Effector memory CD8-positive, alpha-beta T cell (primary cell): ENCODE results near the gene CYP3A7.
"Not testable (repeated sequence)": the region's sequence is repeated elsewhere in the genome, so short reads cannot be mapped to it uniquely, and the experiment has no call there.

Experiments used
- ATAC-seq: fragments of 150-1000 bp; cut with Tn5 transposase; replicated peaks from 2 replicates; pipeline ENCODE4 v1.10.0; 2021; ENCODE audit warnings: mild to moderate bottlenecking, moderate library complexity
- DNase-seq, 3 experiments: peaks; one replicate each; pipeline ENCODE4 v3.0.0; 2021
- H3K27ac Mint-ChIP-seq, 2 donors: one replicate each; pipeline ENCODE4 v1.8.0; 2022; ENCODE audit warnings: mild to moderate bottlenecking in 2 of 2, mixed read lengths in 2 of 2, moderate library complexity in 2 of 2
- H3K27me3 Mint-ChIP-seq, 2 donors: one replicate each; pipeline ENCODE4 v1.8.0; 2022; ENCODE audit warnings: mixed read lengths in 2 of 2
- H3K36me3 Mint-ChIP-seq: one replicate; pipeline ENCODE4 v1.8.0; 2022; ENCODE audit warnings: mild to moderate bottlenecking, moderate library complexity, mixed read lengths; ENCODE audit not compliant: insufficient read depth
- H3K4me1 Mint-ChIP-seq, 2 donors: one replicate each; pipeline ENCODE4 v1.8.0; 2022; ENCODE audit warnings: low read depth in 2 of 2, mixed read lengths in 2 of 2
- H3K4me3 Mint-ChIP-seq, 2 donors: one replicate each; pipeline ENCODE4 v1.8.0; 2022; ENCODE audit warnings: mild to moderate bottlenecking in 2 of 2, mixed read lengths in 2 of 2, moderate library complexity in 2 of 2
- H3K9me3 Mint-ChIP-seq, 2 donors: one replicate each; pipeline ENCODE4 v1.8.0; 2022; ENCODE audit warnings: mixed read lengths in 2 of 2

Gene CYP3A7

DNA sequence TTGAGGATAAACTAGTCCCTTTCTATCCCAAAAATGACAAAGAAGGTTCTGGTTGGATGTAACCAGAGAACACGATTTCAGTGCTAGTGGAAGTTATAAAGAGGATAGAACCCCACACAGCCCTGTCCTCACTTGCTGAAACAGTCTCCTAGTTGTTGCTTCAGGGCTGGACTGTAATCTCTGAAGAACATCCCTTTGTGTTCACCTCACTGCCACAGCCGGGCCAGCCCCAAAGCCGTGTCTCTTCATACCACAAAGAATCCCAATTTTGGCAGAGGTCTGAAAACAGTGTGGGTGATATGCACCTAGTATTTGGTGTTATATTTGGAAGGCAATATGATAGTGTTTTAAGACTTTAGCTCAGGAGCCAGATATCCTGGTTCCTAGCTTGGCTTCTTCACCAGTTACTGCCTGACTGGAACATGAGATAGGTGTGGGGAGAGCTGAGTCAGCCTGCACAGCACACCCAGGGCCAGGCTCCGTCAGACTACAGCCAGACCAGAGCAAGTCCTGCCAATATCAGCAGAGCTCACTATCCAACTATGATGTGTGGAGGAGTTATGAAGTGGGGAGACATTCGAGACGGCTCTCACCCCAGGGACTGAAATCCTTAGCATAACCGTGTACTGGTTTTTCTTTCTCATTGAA is 27.8 kb upstream of the CYP3A7 start:
- no peaks in the 10 kb centered on the region for H3K36me3 Mint-ChIP-seq
- H3K4me1 Mint-ChIP-seq: peaks cover 1 to 6% of the 10 kb centered on the region in 2 donors
- no peak overlapping the region for H3K27ac Mint-ChIP-seq
- no peak overlapping the region for H3K4me3 Mint-ChIP-seq
- DNase-seq (no peak), ATAC-seq (no peak)
- no peaks in the 10 kb centered on the region for H3K27me3 Mint-ChIP-seq
- no peaks in the 10 kb centered on the region for H3K9me3 Mint-ChIP-seq

DNA sequence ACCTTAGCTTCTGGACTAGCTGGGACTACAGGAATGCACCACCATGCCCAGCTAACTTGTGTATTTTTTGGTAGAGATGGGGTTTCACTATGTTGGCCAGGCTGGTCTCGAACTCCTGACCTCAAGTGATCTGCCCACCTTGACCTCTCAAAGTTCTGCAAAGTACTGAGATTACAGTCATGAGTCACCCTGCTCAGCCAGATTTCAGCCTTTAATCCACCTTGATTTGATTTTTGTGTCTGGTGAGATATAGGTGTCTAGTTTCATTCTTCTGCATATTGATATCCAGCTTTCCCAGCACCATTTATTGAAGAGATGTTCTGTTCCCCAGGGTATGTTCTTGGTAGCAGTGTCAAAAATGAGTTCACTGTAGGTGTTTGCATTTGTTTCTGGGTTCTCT is 20.1 kb upstream of the CYP3A7 start:
- Mint-ChIP-seq H3K4me1 (no peaks in the 10 kb centered on the region), H3K36me3 (no peaks in the 10 kb centered on the region), H3K27me3 (peaks cover 14 to 15% of the 10 kb centered on the region in 2 donors), H3K27ac (no peak overlapping the region), H3K4me3 (no peak overlapping the region), H3K9me3 (no peaks in the 10 kb centered on the region)
- ATAC-seq: no peak
- no peak for DNase-seq

DNA sequence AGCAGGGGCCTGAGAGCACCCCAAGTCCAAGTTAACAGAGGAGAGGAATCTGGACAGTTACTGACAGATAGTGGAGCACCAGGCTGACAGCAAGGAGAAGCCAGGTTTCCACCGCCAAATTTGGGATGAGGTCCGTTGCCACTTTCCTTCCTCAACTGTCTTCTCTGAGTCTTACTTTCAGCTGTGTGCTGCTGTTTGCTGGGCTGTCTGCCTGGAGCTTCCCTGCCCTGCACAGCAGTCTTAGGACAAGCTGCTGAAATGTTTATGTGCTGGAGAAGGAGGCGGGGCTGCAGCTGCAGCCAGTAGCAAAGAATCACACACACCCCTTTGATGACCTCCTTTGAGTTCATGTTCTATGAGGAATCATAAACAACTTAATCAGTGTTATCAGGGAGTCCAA is 17.4 kb upstream of the CYP3A7 start:
- Mint-ChIP-seq H3K4me1 (no peaks in the 10 kb centered on the region), H3K9me3 (no peaks in the 10 kb centered on the region), H3K27ac (no peak overlapping the region), H3K36me3 (no peaks in the 10 kb centered on the region), H3K27me3 (peaks cover 14 to 15% of the 10 kb centered on the region in 2 donors), H3K4me3 (no peak overlapping the region)
- no peak for ATAC-seq
- DNase-seq: no peak

DNA sequence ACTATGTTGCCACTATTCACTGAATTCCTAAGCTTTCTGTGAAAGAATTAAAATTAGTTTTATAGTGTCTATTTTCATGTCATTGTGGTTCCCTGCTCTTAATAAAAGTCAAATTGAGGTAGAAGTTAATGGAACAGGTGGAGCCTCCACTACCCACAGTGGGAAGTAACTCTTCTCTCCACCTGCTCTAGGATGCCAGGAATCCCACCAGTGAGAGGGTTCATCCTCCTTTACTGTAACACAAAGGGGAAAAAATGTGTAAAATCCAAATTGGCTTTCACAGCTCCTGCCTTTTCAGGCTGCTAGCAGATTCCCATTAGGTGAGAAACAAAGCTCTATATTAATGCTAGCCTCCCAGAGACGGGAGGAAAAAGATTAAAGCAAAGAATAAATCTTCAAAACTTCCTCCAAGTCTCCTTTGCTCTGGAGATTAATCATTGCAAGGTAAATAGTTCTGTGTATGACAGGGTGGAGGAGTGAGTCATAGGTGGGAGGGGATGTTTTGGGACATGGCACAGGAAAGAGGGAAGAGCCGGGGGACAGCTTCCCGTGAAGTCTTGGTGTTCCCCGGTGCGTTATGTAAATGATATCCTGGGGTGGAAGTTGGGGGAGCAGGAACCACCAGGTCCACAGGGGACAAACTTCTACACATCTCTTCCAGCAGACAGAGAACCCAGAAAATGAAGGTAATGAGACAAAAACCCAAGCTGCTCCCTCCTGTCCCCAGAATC is 16.5 kb upstream of the CYP3A7 start:
- not testable (repeated sequence) for H3K4me1 Mint-ChIP-seq, H3K4me3 Mint-ChIP-seq, DNase-seq, ATAC-seq, H3K27ac Mint-ChIP-seq, H3K36me3 Mint-ChIP-seq, H3K9me3 Mint-ChIP-seq
- peaks cover 10 to 15% of the 10 kb centered on the region in 2 donors for H3K27me3 Mint-ChIP-seq

- H3K27me3 Mint-ChIP-seq: peaks cover 18 to 25% of the 10 kb centered on the region in 2 donors
- ATAC-seq: no peak
These were observed 14.0 kb upstream of the CYP3A7 start for GRCh38 chr7:99748846-99749579.

DNA sequence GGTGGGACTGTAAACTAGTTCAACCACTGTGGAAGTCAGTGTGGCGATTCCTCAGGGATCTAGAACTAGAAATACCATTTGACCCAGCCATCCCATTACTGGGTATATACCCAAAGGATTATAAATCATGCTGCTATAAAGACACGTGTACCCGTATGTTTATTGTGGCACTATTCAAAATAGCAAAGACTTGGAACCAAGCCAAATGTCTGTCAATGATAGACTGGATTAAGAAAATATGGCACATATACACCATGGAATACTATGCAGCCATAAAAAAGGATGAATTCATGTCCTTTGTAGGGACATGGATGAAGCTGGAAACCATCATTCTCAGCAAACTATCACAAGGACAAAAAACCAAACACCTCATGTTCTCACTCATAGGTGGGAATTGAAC is 11.9 kb upstream of the CYP3A7 start:
- not testable (repeated sequence) for H3K9me3 Mint-ChIP-seq, H3K27ac Mint-ChIP-seq, H3K36me3 Mint-ChIP-seq, H3K4me1 Mint-ChIP-seq, DNase-seq, ATAC-seq, H3K4me3 Mint-ChIP-seq
- peaks cover 22 to 27% of the 10 kb centered on the region in 2 donors for H3K27me3 Mint-ChIP-seq

More at GRCh38 chr7:99748846-99749579, 14.0 kb upstream of the CYP3A7 start:
- Mint-ChIP-seq H3K4me1 (no peaks in the 10 kb centered on the region), H3K27ac (no peak overlapping the region), H3K4me3 (no peak overlapping the region), H3K36me3 (peaks cover 3% of the 10 kb centered on the region), H3K9me3 (no peaks in the 10 kb centered on the region)
- no peak for DNase-seq

DNA sequence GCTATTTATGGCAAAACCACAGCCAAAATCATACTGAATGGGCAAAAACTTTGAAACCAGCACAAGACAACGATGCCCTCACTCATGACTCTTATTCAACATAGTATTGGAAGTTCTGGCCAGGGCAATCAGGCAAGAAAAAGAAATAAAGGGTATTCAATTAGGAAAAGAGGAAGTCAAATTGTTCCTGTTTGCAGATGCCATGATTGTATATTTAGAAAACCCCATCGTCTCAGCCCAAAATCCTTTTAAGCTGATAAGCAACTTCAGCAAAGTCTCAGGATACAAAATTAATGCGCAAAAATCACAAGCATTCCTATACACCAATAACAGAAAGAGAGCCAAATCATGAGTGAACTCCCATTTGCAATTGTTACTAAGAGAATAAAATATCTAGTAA is 10.4 kb upstream of the CYP3A7 start:
- not testable (repeated sequence) for H3K4me1 Mint-ChIP-seq, ATAC-seq, H3K4me3 Mint-ChIP-seq, H3K9me3 Mint-ChIP-seq, H3K27ac Mint-ChIP-seq, DNase-seq, H3K36me3 Mint-ChIP-seq
- H3K27me3 Mint-ChIP-seq: peaks cover 22 to 35% of the 10 kb centered on the region in 2 donors

GRCh38 chr7:99742737-99743394 is 7.9 kb upstream of the CYP3A7 start:
- no peak for ATAC-seq
- Mint-ChIP-seq H3K9me3 (no peaks in the 10 kb centered on the region), H3K27me3 (peaks cover 22 to 35% of the 10 kb centered on the region in 2 donors), H3K4me3 (no peak overlapping the region), H3K36me3 (peaks cover 3% of the 10 kb centered on the region), H3K27ac (no peak overlapping the region), H3K4me1 (no peaks in the 10 kb centered on the region)
- no peak for DNase-seq

- no peak for DNase-seq
- Mint-ChIP-seq H3K4me3 (no peak overlapping the region), H3K27me3 (peaks cover 22 to 35% of the 10 kb centered on the region in 2 donors), H3K4me1 (no peaks in the 10 kb centered on the region), H3K27ac (no peak overlapping the region), H3K36me3 (peaks cover 3% of the 10 kb centered on the region), H3K9me3 (no peaks in the 10 kb centered on the region)
- ATAC-seq: no peak
These were observed 6.4 kb upstream of the CYP3A7 start for GRCh38 chr7:99741441-99741795.

- Mint-ChIP-seq H3K4me1 (no peaks in the 10 kb centered on the region), H3K4me3 (no peak overlapping the region), H3K27me3 (peaks cover 22 to 35% of the 10 kb centered on the region in 2 donors), H3K27ac (no peak overlapping the region), H3K36me3 (peaks cover 1% of the 10 kb centered on the region), H3K9me3 (no peaks in the 10 kb centered on the region)
- DNase-seq (no peak), ATAC-seq (no peak)
These were observed 5.8 kb upstream of the CYP3A7 start for GRCh38 chr7:99740573-99741440.

- peaks cover 16 to 33% of the 10 kb centered on the region in 2 donors for H3K27me3 Mint-ChIP-seq
- H3K4me3 Mint-ChIP-seq: no peak overlapping the region
- DNase-seq (no peak), ATAC-seq (no peak)
- H3K27ac Mint-ChIP-seq: no peak overlapping the region
- H3K9me3 Mint-ChIP-seq: no peaks in the 10 kb centered on the region
- H3K36me3 Mint-ChIP-seq: no peaks in the 10 kb centered on the region
- H3K4me1 Mint-ChIP-seq: no peaks in the 10 kb centered on the region
These were observed 4.9 kb upstream of the CYP3A7 start for GRCh38 chr7:99739699-99740572.

- no peak for ATAC-seq
- no peaks in the 10 kb centered on the region for H3K9me3 Mint-ChIP-seq
- DNase-seq: no peak
- H3K4me3 Mint-ChIP-seq: no peak overlapping the region
- H3K36me3 Mint-ChIP-seq: no peaks in the 10 kb centered on the region
- no peaks in the 10 kb centered on the region for H3K4me1 Mint-ChIP-seq
- peaks cover 0 to 11% of the 10 kb centered on the region in 2 donors for H3K27me3 Mint-ChIP-seq
- H3K27ac Mint-ChIP-seq: no peak overlapping the region
These were observed 2.7 kb upstream of the CYP3A7 start for GRCh38 chr7:99737726-99738125.
